ENCODE measurements around the gene FNDC3B.

The FNDC3B gene

GRCh38 chr3:172226831-172227230 is 187.5 kb downstream of the FNDC3B start:
- TF ChIP-seq YY1 (IDR thresholded peaks at IDR 0.05; ENCODE audit: low read depth) = no peak
- no peak for TF ChIP-seq NFIC (IDR thresholded peaks at IDR 0.05)
- TF ChIP-seq FOXM1 (IDR thresholded peaks at IDR 0.05; ENCODE audit: borderline replicate concordance, low read depth) = no peak
- no peak for TF ChIP-seq EP300 (IDR thresholded peaks at IDR 0.05; ENCODE audit: borderline replicate concordance)
- TF ChIP-seq EGR1 (IDR thresholded peaks at IDR 0.05) = no peak
- TF ChIP-seq REST (IDR thresholded peaks at IDR 0.05; ENCODE audit: low read depth) = no peak
- no peak for TF ChIP-seq CREB1 (IDR thresholded peaks at IDR 0.05; ENCODE audit: low read depth)
- TF ChIP-seq MAX (IDR thresholded peaks at IDR 0.05) = no peak
- no peak for TF ChIP-seq ZBTB7A (IDR thresholded peaks at IDR 0.05; ENCODE audit: low read depth)
- TF ChIP-seq USF1 (IDR thresholded peaks at IDR 0.05) = no peak
- TF ChIP-seq RAD21 (IDR thresholded peaks at IDR 0.05; ENCODE audit: low read depth) = no peak
- TF ChIP-seq TCF12 (IDR thresholded peaks at IDR 0.05; ENCODE audit: low read depth) = no peak
- no peak for TF ChIP-seq TEAD4 (IDR thresholded peaks at IDR 0.05)
- no peak for TF ChIP-seq CEBPB (IDR thresholded peaks at IDR 0.05)
- no peak for TF ChIP-seq TAF1 (IDR thresholded peaks at IDR 0.05; ENCODE audit: low read depth)

GRCh38 chr3:172227340-172228035 is 188.1 kb downstream of the FNDC3B start:
- no peak for TF ChIP-seq FOXM1 (IDR thresholded peaks at IDR 0.05; ENCODE audit: borderline replicate concordance, low read depth)
- no peak for TF ChIP-seq REST (IDR thresholded peaks at IDR 0.05; ENCODE audit: low read depth)
- no peak for TF ChIP-seq EP300 (IDR thresholded peaks at IDR 0.05; ENCODE audit: borderline replicate concordance)
- no peak for TF ChIP-seq NFIC (IDR thresholded peaks at IDR 0.05)
- no peak for TF ChIP-seq TAF1 (IDR thresholded peaks at IDR 0.05; ENCODE audit: low read depth)
- no peak for TF ChIP-seq USF1 (IDR thresholded peaks at IDR 0.05)
- TF ChIP-seq TEAD4 (IDR thresholded peaks at IDR 0.05) = no peak
- TF ChIP-seq CREB1 (IDR thresholded peaks at IDR 0.05; ENCODE audit: low read depth) = no peak
- no peak for TF ChIP-seq RAD21 (IDR thresholded peaks at IDR 0.05; ENCODE audit: low read depth)
- no peak for TF ChIP-seq YY1 (IDR thresholded peaks at IDR 0.05; ENCODE audit: low read depth)
- TF ChIP-seq TCF12 (IDR thresholded peaks at IDR 0.05; ENCODE audit: low read depth) = no peak
- TF ChIP-seq ZBTB7A (IDR thresholded peaks at IDR 0.05; ENCODE audit: low read depth) = no peak
- no peak for TF ChIP-seq CEBPB (IDR thresholded peaks at IDR 0.05)
- no peak for TF ChIP-seq MAX (IDR thresholded peaks at IDR 0.05)

DNA sequence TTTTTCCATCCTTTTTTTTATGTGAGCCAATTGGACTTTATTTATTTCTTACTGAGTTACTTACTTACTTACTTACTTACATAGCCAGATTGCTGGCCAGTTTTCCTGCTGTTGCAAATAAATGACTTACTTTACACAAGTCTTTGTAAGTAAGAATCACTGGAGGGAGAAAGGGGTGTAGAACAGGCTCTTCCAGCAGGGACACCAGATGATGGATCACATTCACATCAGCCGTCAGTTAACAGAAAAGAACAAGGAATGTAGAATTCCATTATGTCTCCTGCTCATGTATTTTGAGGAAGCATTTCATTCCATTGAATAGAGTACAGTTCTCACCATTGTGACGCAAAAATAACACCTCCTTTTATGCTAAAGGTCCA is 188.6 kb downstream of the FNDC3B start:
- TF ChIP-seq USF1 (IDR thresholded peaks at IDR 0.05) (no peak), EGR1 (IDR thresholded peaks at IDR 0.05) (no peak), RAD21 (IDR thresholded peaks at IDR 0.05; ENCODE audit: low read depth) (no peak), YY1 (IDR thresholded peaks at IDR 0.05; ENCODE audit: low read depth) (no peak), TCF12 (IDR thresholded peaks at IDR 0.05; ENCODE audit: low read depth) (no peak), REST (IDR thresholded peaks at IDR 0.05; ENCODE audit: low read depth) (no peak), NFIC (IDR thresholded peaks at IDR 0.05) (no peak), EP300 (IDR thresholded peaks at IDR 0.05; ENCODE audit: borderline replicate concordance) (no peak), CEBPB (IDR thresholded peaks at IDR 0.05) (no peak), MAX (IDR thresholded peaks at IDR 0.05) (no peak), FOXM1 (IDR thresholded peaks at IDR 0.05; ENCODE audit: borderline replicate concordance, low read depth) (no peak), CREB1 (IDR thresholded peaks at IDR 0.05; ENCODE audit: low read depth) (no peak), TAF1 (IDR thresholded peaks at IDR 0.05; ENCODE audit: low read depth) (no peak), ZBTB7A (IDR thresholded peaks at IDR 0.05; ENCODE audit: low read depth) (no peak), TEAD4 (IDR thresholded peaks at IDR 0.05) (no peak)

All from Ishikawa (cell line).